Measurements from ENCODE around the gene CDH3. TPM values are rescaled to one million over a fixed set of nuclear protein-coding genes. Genes with fewer than 3 reads are reported as not detected.

The CDH3 gene
- total and polyA plus RNA-seq, 10 of the 15 experiments (the other 5 are each of a cell fraction or from before 2014, with no cell fraction given) = 0.05 to 0.44 (median 0.12) TPM; not detected in 5

GRCh38 chr16:68651136-68651535 lies 6.0 kb downstream of the CDH3 start:
- intact Hi-C loops (cut with micrococcal nuclease; ENCODE audit: unreplicated experiment) = no loop called here
- H3K79me2 ChIP-seq (ENCODE audit: control insufficient read depth, insufficient read depth, low read length) = no peaks in the 10 kb centered on the region
- no peak for FAIRE-seq

More at GRCh38 chr16:68651136-68651535, 6.0 kb downstream of the CDH3 start:
- H3K27me3 ChIP-seq (replicated peaks in 1 of 2; ENCODE audit: control insufficient read depth in 2 of 2, insufficient read depth in 2 of 2, low read length in 1 of 2) = peaks cover 2% of the 10 kb centered on the region in 2 experiments; a peak in 2 of 4 replicates
- WGBS (ENCODE audit: insufficient coverage, insufficient replicate concordance, low lambda C conversion rate, missing lambda C conversion rate) = 58% methylated on average over 12 of the region's 12 CpGs
- H3K9me3 ChIP-seq (replicated peaks; ENCODE audit: control insufficient read depth, insufficient read depth, low read length) = no peaks in the 10 kb centered on the region; the same call in 2 of the 3 replicates
- no peak for TF ChIP-seq USF1 (IDR thresholded peaks at IDR 0.05; ENCODE audit: borderline replicate concordance, extremely low read length, insufficient read depth, low read depth, low read length)
- no peak for TF ChIP-seq PRDM15 (CRISPR knock-in tag; IDR thresholded peaks at IDR 0.05)
- no peak for TF ChIP-seq SMAD1 (IDR thresholded peaks at IDR 0.05; ENCODE audit: low read depth, partially characterized antibody)
- TF ChIP-seq NKRF (conservative IDR thresholded peaks at IDR 0.05) = no peak
- no peak for TF ChIP-seq LARP7 (IDR thresholded peaks at IDR 0.05)
- no peak for TF ChIP-seq CHD4 (IDR thresholded peaks at IDR 0.05)
- no peak for TF ChIP-seq SMC3 (IDR thresholded peaks at IDR 0.05; ENCODE audit: borderline replicate concordance, low read length)
- no peak for TF ChIP-seq MYC (IDR thresholded peaks at IDR 0.05; ENCODE audit: insufficient read depth, insufficient read length, insufficient replicate concordance, low read length, severe bottlenecking)
- H3K9ac ChIP-seq (ENCODE audit: control insufficient read depth, insufficient read depth, low read length) = no peak overlapping the region
- CTCF ChIA-PET = no interaction called here
- H3K27ac ChIP-seq (ENCODE audit: control insufficient read depth, insufficient read depth) = no peak overlapping the region
- no peaks in the 10 kb centered on the region for H3K4me1 ChIP-seq (ENCODE audit: control insufficient read depth, insufficient read depth, low read length)
- POLR2A ChIA-PET = no interaction called here
- no peak overlapping the region for H3K4me2 ChIP-seq (ENCODE audit: control insufficient read depth, insufficient read depth)
- no peak for DNase-seq (ENCODE audit: low read depth, low spot score)
- RAD21 ChIA-PET (ENCODE audit: unreplicated experiment) = no interaction called here
- ATAC-seq = no peak
- SMC1A ChIA-PET (ENCODE audit: uncharacterized antibody, unreplicated experiment) = no interaction called here
- in situ Hi-C loops (cut with MboI) = no loop called here
- no peak overlapping the region for H3K4me3 ChIP-seq
- no peak overlapping the region for H2AFZ ChIP-seq (ENCODE audit: control insufficient read depth, low read depth, low read length)
- no peaks in the 10 kb centered on the region for H4K20me1 ChIP-seq (ENCODE audit: control insufficient read depth, insufficient read depth)
- BruUV-seq (replicated peaks) = no TSS peak
- H3K36me3 ChIP-seq (ENCODE audit: control insufficient read depth in 2 of 2, insufficient read depth in 2 of 2, low read length in 1 of 2) = no peaks in the 10 kb centered on the region
